ENCODE measurements around the gene GLOD4. TPM values are rescaled to one million over a fixed set of nuclear protein-coding genes. Genes with fewer than 3 reads are reported as not detected.

GLOD4 gene
- total and polyA plus RNA-seq, 2 donors: 56.4 to 68.4 TPM

DNA sequence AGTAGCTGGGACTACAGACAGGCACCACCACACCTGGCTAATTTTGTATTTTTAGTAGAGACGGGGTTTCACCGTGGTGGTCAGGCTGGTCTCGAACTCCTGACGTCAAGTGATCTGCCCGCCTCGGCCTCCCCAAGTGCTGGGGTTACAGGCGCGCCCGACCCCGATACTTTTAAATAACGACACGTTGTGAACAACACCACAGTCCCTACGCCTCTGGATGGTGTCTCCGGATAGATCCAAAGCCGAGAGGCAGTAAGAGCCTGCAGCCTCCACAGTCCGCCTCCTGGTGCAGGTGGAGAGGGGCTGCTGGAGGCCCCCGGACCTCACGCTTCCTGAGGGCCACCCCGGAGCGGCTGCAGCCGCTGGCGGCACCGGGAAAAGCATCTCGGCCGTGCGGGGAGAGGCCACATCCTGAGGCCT, 50.4 kb downstream of the GLOD4 start:
- no peaks in the 10 kb centered on the region for H3K36me3 ChIP-seq (ENCODE audit: control insufficient read depth in 2 of 2, insufficient read depth in 2 of 2, low read length in 1 of 2)
- no peaks in the 10 kb centered on the region for H3K9me3 ChIP-seq (ENCODE audit: control insufficient read depth in 2 of 2, insufficient read depth in 1 of 2, low read length in 1 of 2)
- peak overlapping the region in 1 of 2 donors; percentile 68 for H3K27ac ChIP-seq (ENCODE audit: low read depth in 1 of 2, low read length in 1 of 2)
- H3K4me1 ChIP-seq (ENCODE audit: control insufficient read depth in 2 of 2, insufficient read depth in 2 of 2, low read length in 2 of 2): peaks cover 4 to 13% of the 10 kb centered on the region in 2 donors
- no peak for DNase-seq (ENCODE audit: low read depth in 6 of 9, low spot score in 9 of 9)
- H3K27me3 ChIP-seq (ENCODE audit: control insufficient read depth in 2 of 2, insufficient read depth in 1 of 2, low read length in 1 of 2): peaks cover 26 to 47% of the 10 kb centered on the region in 2 donors
- H3K4me3 ChIP-seq (ENCODE audit: low read length in 2 of 2): peak overlapping the region; percentile 36 to 71
- WGBS: 22% methylated on average over 26 of the region's 26 CpGs

- H3K4me1 ChIP-seq (ENCODE audit: control insufficient read depth in 2 of 2, insufficient read depth in 2 of 2, low read length in 2 of 2): peaks cover 4 to 13% of the 10 kb centered on the region in 2 donors
- no peak for DNase-seq (ENCODE audit: low read depth in 6 of 9, low spot score in 9 of 9)
Measured at GRCh38 chr17:728911-729310, 53.2 kb downstream of the GLOD4 start.

DNA sequence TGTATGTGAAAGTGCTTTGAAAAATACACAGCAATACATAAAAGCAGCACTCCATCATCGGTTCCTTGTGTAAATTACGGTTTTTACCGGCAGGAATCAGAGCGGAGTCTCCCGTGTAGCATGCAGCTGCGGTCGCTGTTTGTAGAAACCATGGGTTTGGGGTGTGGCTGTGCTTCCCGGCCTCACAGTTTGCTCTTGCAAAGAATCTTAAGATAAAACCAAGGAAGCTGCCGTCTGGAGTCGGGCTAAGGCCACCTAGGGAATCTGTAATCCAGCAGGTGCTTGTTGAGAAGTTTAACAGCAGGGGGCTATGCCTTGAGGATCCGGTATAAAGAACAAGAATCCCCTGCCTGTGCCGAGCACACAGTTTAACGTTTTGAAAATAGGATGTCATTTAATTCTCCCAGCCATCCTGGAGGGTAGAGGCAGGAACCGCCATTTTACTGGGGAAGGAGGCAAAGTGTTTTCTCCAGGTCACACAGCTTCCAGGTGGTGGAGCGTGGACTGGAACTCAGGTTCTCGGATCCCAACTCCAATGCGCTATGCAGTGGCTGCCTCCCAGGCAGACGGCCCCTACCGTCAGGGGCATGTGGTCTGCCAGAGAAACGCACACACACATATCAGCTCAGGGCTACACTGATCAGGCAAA, 55.7 kb downstream of the GLOD4 start:
- Histone ChIP-seq H3K27me3 (ENCODE audit: control insufficient read depth in 2 of 2, insufficient read depth in 1 of 2, low read length in 1 of 2) (peaks cover 10 to 26% of the 10 kb centered on the region in 2 donors), H3K4me1 (ENCODE audit: control insufficient read depth in 2 of 2, insufficient read depth in 2 of 2, low read length in 2 of 2) (peaks cover 0 to 5% of the 10 kb centered on the region in 2 donors), H3K4me3 (ENCODE audit: low read length in 2 of 2) (no peak overlapping the region), H3K27ac (ENCODE audit: low read depth in 1 of 2, low read length in 1 of 2) (no peak overlapping the region), H3K36me3 (ENCODE audit: control insufficient read depth in 2 of 2, insufficient read depth in 2 of 2, low read length in 1 of 2) (no peaks in the 10 kb centered on the region), H3K9me3 (ENCODE audit: control insufficient read depth in 2 of 2, insufficient read depth in 1 of 2, low read length in 1 of 2) (no peaks in the 10 kb centered on the region)
- 76% methylated on average over 20 of the region's 20 CpGs for WGBS
- no peak for DNase-seq (ENCODE audit: low read depth in 6 of 9, low spot score in 9 of 9)

More at GRCh38 chr17:728911-729310, 53.2 kb downstream of the GLOD4 start:
- Histone ChIP-seq H3K27ac (ENCODE audit: low read depth in 1 of 2, low read length in 1 of 2) (peak overlapping the region; percentile 69 to 75), H3K9me3 (ENCODE audit: control insufficient read depth in 2 of 2, insufficient read depth in 1 of 2, low read length in 1 of 2) (no peaks in the 10 kb centered on the region), H3K27me3 (ENCODE audit: control insufficient read depth in 2 of 2, insufficient read depth in 1 of 2, low read length in 1 of 2) (peaks cover 26 to 48% of the 10 kb centered on the region in 2 donors), H3K4me3 (ENCODE audit: low read length in 2 of 2) (no peak overlapping the region), H3K36me3 (ENCODE audit: control insufficient read depth in 2 of 2, insufficient read depth in 2 of 2, low read length in 1 of 2) (no peaks in the 10 kb centered on the region)
- WGBS: 89% methylated on average over 5 of the region's 5 CpGs

DNA sequence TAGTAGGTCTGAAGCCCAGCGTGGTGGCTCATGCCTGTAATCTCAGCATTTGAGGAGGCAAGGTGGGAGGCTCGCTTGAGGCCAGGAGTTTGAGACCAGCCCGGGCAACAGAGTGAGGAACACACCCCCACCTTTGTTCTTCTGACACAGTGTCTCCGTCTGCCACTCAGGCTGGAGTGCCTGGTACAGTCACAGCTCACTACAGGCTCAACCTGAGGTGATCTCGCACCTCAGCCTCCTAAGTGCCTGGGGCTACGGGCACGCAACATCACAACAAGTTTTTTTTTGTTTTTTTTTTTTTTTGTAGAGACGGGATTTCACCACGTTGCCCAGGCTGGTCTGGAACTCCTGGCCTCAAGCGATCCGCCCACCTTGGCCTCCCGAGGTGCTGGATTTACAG, 56.3 kb downstream of the GLOD4 start:
- no peak overlapping the region for H3K27ac ChIP-seq (ENCODE audit: low read depth in 1 of 2, low read length in 1 of 2)
- H3K27me3 ChIP-seq (ENCODE audit: control insufficient read depth in 2 of 2, insufficient read depth in 1 of 2, low read length in 1 of 2): peaks cover 6 to 19% of the 10 kb centered on the region in 2 donors
- 86% methylated on average over 12 of the region's 12 CpGs for WGBS
- H3K36me3 ChIP-seq (ENCODE audit: control insufficient read depth in 2 of 2, insufficient read depth in 2 of 2, low read length in 1 of 2): no peaks in the 10 kb centered on the region
- H3K4me1 ChIP-seq (ENCODE audit: control insufficient read depth in 2 of 2, insufficient read depth in 2 of 2, low read length in 2 of 2): peaks cover 0 to 5% of the 10 kb centered on the region in 2 donors
- H3K4me3 ChIP-seq (ENCODE audit: low read length in 2 of 2): no peak overlapping the region
- no peak for DNase-seq (ENCODE audit: low read depth in 6 of 9, low spot score in 9 of 9)
- no peaks in the 10 kb centered on the region for H3K9me3 ChIP-seq (ENCODE audit: control insufficient read depth in 2 of 2, insufficient read depth in 1 of 2, low read length in 1 of 2)

DNA sequence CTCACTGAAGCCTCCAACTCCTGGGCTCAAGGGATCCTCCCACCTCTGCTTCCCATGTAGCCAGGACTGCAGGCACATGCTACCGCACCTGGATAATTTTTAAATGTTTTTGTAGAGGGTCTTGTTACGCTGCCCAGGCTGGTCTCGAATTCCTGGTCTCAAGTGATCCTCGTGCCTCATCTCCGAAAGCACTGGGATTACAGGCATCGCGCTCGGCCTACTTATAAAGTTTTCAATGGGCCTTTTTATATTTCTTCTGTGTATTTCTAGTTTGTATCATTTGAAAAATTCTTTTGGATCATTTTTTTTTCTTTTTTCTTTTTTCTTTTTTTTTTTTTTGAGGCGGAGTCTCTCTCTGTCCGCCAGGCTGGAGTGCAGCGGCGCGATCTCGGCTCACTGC, 57.0 kb downstream of the GLOD4 start:
- WGBS: 94% methylated on average over 14 of the region's 14 CpGs
- H3K9me3 ChIP-seq (ENCODE audit: control insufficient read depth in 2 of 2, insufficient read depth in 1 of 2, low read length in 1 of 2): no peaks in the 10 kb centered on the region
- no peak for DNase-seq (ENCODE audit: low read depth in 6 of 9, low spot score in 9 of 9)
- no peak overlapping the region for H3K4me3 ChIP-seq (ENCODE audit: low read length in 2 of 2)
- no peak overlapping the region for H3K27ac ChIP-seq (ENCODE audit: low read depth in 1 of 2, low read length in 1 of 2)
- no peaks in the 10 kb centered on the region for H3K36me3 ChIP-seq (ENCODE audit: control insufficient read depth in 2 of 2, insufficient read depth in 2 of 2, low read length in 1 of 2)
- peaks cover 2 to 13% of the 10 kb centered on the region in 2 donors for H3K27me3 ChIP-seq (ENCODE audit: control insufficient read depth in 2 of 2, insufficient read depth in 1 of 2, low read length in 1 of 2)
- H3K4me1 ChIP-seq (ENCODE audit: control insufficient read depth in 2 of 2, insufficient read depth in 2 of 2, low read length in 2 of 2): no peaks in the 10 kb centered on the region

DNA sequence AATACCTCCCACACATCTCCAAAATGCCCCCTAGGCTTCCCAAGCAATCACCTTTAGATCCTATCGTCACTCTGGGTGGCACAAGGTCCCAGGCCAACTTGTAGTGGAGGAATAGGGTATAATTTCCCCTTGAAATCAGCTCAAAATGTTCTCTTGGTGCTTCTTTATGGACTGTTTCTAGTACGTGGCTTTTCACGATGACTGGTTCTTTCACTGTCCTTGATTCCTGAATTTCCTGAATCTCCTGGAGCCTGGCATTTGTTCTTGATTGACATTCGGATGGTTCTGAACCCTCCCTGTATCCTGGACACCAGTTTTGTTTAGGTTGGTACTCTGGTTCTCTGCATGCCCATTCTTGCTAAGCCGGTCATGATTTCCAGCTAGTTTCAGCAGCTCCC, 60.5 kb downstream of the GLOD4 start:
- Histone ChIP-seq H3K27me3 (ENCODE audit: control insufficient read depth in 2 of 2, insufficient read depth in 1 of 2, low read length in 1 of 2) (peaks cover 0 to 9% of the 10 kb centered on the region in 2 donors), H3K27ac (ENCODE audit: low read depth in 1 of 2, low read length in 1 of 2) (peak overlapping the region in 1 of 2 donors; percentile 14), H3K4me1 (ENCODE audit: control insufficient read depth in 2 of 2, insufficient read depth in 2 of 2, low read length in 2 of 2) (no peaks in the 10 kb centered on the region), H3K9me3 (ENCODE audit: control insufficient read depth in 2 of 2, insufficient read depth in 1 of 2, low read length in 1 of 2) (no peaks in the 10 kb centered on the region), H3K36me3 (ENCODE audit: control insufficient read depth in 2 of 2, insufficient read depth in 2 of 2, low read length in 1 of 2) (no peaks in the 10 kb centered on the region), H3K4me3 (ENCODE audit: low read length in 2 of 2) (no peak overlapping the region)
- 89% methylated on average over 5 of the region's 5 CpGs for WGBS
- no peak for DNase-seq (ENCODE audit: low read depth in 6 of 9, low spot score in 9 of 9)

- H3K4me1 ChIP-seq (ENCODE audit: control insufficient read depth in 2 of 2, insufficient read depth in 2 of 2, low read length in 2 of 2): no peaks in the 10 kb centered on the region
- H3K27me3 ChIP-seq (ENCODE audit: control insufficient read depth in 2 of 2, insufficient read depth in 1 of 2, low read length in 1 of 2): peaks cover 0 to 12% of the 10 kb centered on the region in 2 donors
- H3K4me3 ChIP-seq (ENCODE audit: low read length in 2 of 2): no peak overlapping the region
- H3K27ac ChIP-seq (ENCODE audit: low read depth in 1 of 2, low read length in 1 of 2): peak overlapping the region in 1 of 2 donors; percentile 14
- DNase-seq (ENCODE audit: low read depth in 6 of 9, low spot score in 9 of 9): no peak
- WGBS: 95% methylated on average over 13 of the region's 13 CpGs
- no peaks in the 10 kb centered on the region for H3K9me3 ChIP-seq (ENCODE audit: control insufficient read depth in 2 of 2, insufficient read depth in 1 of 2, low read length in 1 of 2)
- H3K36me3 ChIP-seq (ENCODE audit: control insufficient read depth in 2 of 2, insufficient read depth in 2 of 2, low read length in 1 of 2): no peaks in the 10 kb centered on the region
Measured at GRCh38 chr17:720706-721539, 61.2 kb downstream of the GLOD4 start.

DNA sequence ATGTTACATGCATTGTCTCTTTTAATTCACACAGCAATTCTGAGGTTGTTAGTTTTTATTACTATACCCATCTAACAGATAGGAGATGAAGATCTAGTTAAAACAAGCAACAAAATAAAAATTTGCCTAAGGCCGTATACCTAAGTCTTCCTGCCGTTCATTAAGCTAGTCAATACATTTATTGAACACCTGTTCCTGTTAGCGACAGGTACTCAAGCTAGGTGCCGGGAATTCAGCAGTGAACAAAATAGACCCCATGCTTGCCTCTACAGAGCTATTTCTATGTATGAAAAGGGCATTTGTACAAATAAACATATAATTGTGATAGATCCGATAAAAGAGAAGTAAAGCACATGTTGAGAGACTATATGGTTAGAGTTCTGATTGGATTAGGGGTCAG, 64.0 kb downstream of the GLOD4 start:
- no peak overlapping the region for H3K4me3 ChIP-seq (ENCODE audit: low read length in 2 of 2)
- H3K9me3 ChIP-seq (ENCODE audit: control insufficient read depth in 2 of 2, insufficient read depth in 1 of 2, low read length in 1 of 2): no peaks in the 10 kb centered on the region
- 99% methylated on average over 5 of the region's 5 CpGs for WGBS

More for the DNA sequence above, 64.0 kb downstream of the GLOD4 start:
- Histone ChIP-seq H3K27me3 (ENCODE audit: control insufficient read depth in 2 of 2, insufficient read depth in 1 of 2, low read length in 1 of 2) (peaks cover 5 to 19% of the 10 kb centered on the region in 2 donors), H3K4me1 (ENCODE audit: control insufficient read depth in 2 of 2, insufficient read depth in 2 of 2, low read length in 2 of 2) (peaks cover 12 to 13% of the 10 kb centered on the region in 2 donors), H3K36me3 (ENCODE audit: control insufficient read depth in 2 of 2, insufficient read depth in 2 of 2, low read length in 1 of 2) (no peaks in the 10 kb centered on the region), H3K27ac (ENCODE audit: low read depth in 1 of 2, low read length in 1 of 2) (no peak overlapping the region)
- DNase-seq (ENCODE audit: low read depth in 6 of 9, low spot score in 9 of 9): no peak
